ENCODE data around the gene KIT.
"Not testable (repeated sequence)": the region's sequence is repeated elsewhere in the genome, so short reads cannot be mapped to it uniquely, and the experiment has no call there.

KIT gene

DNA sequence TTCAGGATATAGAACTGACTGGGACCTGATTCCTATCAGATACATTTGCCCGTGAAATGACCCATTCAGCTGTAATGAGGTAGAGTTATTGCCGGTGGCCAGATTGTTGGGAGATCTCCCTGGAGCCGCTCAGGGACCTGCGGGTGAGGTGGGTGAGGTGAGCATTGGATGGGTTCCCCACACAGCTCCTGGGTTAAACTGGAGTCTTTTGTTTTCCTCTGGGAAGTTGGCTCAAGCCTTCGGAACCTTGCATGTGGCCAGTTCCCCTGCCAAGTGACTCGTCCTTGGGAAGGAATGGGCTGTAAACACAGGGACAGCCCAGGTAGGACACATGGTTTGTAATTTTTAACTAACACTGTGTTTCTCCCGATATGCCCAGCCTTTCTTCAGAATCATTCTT is 31.6 kb upstream of the KIT start:
- no peak overlapping the region for H3K4me3 ChIP-seq (ENCODE audit: low read depth, low read length)
- no peaks in the 10 kb centered on the region for H3K79me2 ChIP-seq
- H3K9me3 ChIP-seq (ENCODE audit: control insufficient read depth, low read length): no peaks in the 10 kb centered on the region
- no peaks in the 10 kb centered on the region for H3K36me3 ChIP-seq (ENCODE audit: control insufficient read depth, insufficient read depth, low read length)
- no peaks in the 10 kb centered on the region for H3K4me1 ChIP-seq
- no peaks in the 10 kb centered on the region for H3K27me3 ChIP-seq (ENCODE audit: control insufficient read depth, insufficient read depth, low read length)
- no peak overlapping the region for H2AFZ ChIP-seq
- H3K4me2 ChIP-seq (ENCODE audit: low read length): no peak overlapping the region
- TF ChIP-seq, protein P1, sequence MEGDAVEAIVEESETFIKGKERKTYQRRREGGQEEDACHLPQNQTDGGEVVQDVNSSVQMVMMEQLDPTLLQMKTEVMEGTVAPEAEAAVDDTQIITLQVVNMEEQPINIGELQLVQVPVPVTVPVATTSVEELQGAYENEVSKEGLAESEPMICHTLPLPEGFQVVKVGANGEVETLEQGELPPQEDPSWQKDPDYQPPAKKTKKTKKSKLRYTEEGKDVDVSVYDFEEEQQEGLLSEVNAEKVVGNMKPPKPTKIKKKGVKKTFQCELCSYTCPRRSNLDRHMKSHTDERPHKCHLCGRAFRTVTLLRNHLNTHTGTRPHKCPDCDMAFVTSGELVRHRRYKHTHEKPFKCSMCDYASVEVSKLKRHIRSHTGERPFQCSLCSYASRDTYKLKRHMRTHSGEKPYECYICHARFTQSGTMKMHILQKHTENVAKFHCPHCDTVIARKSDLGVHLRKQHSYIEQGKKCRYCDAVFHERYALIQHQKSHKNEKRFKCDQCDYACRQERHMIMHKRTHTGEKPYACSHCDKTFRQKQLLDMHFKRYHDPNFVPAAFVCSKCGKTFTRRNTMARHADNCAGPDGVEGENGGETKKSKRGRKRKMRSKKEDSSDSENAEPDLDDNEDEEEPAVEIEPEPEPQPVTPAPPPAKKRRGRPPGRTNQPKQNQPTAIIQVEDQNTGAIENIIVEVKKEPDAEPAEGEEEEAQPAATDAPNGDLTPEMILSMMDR (IDR thresholded peaks at IDR 0.05): no peak
- H3K27ac ChIP-seq: no peak overlapping the region
- no peak overlapping the region for H3K9ac ChIP-seq

DNA sequence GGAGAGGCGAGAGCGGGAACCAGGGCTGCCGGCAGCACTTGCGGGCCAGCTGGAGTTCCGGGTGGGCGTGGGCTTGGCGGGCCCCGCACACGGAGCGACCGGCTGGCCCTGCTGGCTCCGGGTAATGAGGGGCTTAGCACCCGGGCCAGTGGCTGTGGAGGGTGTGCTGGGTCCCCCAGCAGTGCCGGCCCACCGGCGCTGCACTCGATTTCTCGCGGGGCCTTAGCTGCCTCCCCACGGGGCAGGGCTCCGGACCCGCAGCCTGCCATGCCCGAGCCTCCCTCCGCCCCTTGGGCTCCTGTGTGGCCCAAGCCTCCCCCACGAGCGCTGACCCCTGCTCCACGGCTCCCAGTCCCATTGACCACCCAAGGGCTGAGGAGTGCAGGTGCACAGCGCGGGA is 25.2 kb upstream of the KIT start:
- TF ChIP-seq, protein P1 (IDR thresholded peaks at IDR 0.05): no peak
- no peak overlapping the region for H2AFZ ChIP-seq
- H3K36me3 ChIP-seq (ENCODE audit: control insufficient read depth, insufficient read depth, low read length): no peaks in the 10 kb centered on the region
- no peaks in the 10 kb centered on the region for H3K4me1 ChIP-seq
- H3K79me2 ChIP-seq: no peaks in the 10 kb centered on the region
- H3K27me3 ChIP-seq (ENCODE audit: control insufficient read depth, insufficient read depth, low read length): no peaks in the 10 kb centered on the region
- no peak overlapping the region for H3K4me3 ChIP-seq (ENCODE audit: low read depth, low read length)
- H3K4me2 ChIP-seq (ENCODE audit: low read length): no peak overlapping the region
- no peak overlapping the region for H3K27ac ChIP-seq
- H3K9ac ChIP-seq: no peak overlapping the region
- H3K9me3 ChIP-seq (ENCODE audit: control insufficient read depth, low read length): no peaks in the 10 kb centered on the region

DNA sequence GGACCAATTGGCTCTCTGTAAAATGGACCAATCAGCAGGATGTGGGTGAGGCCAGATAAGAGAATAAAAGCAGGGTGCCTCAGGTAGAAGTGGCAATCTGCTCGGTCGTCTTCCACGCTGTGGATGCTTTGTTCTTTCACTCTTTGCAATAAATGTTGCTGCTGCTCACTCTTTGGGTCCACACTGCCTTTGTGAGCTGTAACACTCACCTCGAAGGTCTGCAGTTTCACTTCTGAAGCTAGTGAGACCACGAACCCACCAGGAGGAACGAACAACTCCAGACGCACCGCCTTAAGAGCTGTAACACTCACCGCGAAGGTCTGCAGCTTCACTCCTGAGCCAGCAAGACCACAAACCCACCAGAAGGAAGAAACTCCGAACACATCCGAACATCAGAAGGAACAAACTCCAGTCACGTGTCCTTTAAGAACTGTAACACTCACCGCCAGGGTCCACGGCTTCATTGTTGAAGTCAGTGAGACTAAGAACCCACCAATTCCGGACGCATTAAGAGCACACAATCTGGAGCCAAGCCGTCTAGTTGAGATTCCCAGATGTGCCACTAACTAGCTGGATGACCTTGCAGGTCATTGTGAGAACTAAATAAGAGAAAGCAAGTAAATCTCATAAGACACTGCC is 24.5 kb upstream of the KIT start:
- H3K27me3 ChIP-seq (ENCODE audit: control insufficient read depth, insufficient read depth, low read length); H2AFZ ChIP-seq; H3K9me3 ChIP-seq (ENCODE audit: control insufficient read depth, low read length); H3K4me3 ChIP-seq (ENCODE audit: low read depth, low read length); H3K4me2 ChIP-seq (ENCODE audit: low read length); H3K79me2 ChIP-seq; H3K27ac ChIP-seq; H3K36me3 ChIP-seq (ENCODE audit: control insufficient read depth, insufficient read depth, low read length); H3K9ac ChIP-seq; H3K4me1 ChIP-seq: not testable (repeated sequence)

DNA sequence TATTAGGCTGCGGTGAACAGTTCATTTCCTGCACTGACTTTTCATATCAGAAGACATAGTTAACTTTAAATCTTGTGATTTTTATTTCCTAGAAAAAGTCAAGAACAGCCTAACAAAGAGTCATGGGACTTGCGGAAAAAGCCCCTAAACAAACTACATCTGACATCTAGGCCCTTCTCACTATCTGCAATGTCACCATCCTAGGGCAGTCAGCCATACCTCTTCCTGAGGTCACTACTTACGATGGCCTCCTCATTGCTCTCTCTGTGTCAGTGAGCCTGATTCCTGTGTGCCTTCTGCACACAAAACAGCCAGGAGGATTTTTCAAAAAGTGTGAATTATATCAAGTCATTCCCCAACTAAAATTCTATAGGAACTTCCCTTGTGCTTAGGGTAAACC is 22.4 kb upstream of the KIT start:
- H3K9me3 ChIP-seq (ENCODE audit: control insufficient read depth, low read length): no peaks in the 10 kb centered on the region
- TF ChIP-seq, protein P1 (IDR thresholded peaks at IDR 0.05): no peak
- H3K4me1 ChIP-seq: no peaks in the 10 kb centered on the region
- no peaks in the 10 kb centered on the region for H3K36me3 ChIP-seq (ENCODE audit: control insufficient read depth, insufficient read depth, low read length)
- H3K79me2 ChIP-seq: no peaks in the 10 kb centered on the region
- no peaks in the 10 kb centered on the region for H3K27me3 ChIP-seq (ENCODE audit: control insufficient read depth, insufficient read depth, low read length)
- H3K4me2 ChIP-seq (ENCODE audit: low read length): no peak overlapping the region
- no peak overlapping the region for H2AFZ ChIP-seq
- no peak overlapping the region for H3K27ac ChIP-seq
- no peak overlapping the region for H3K9ac ChIP-seq
- no peak overlapping the region for H3K4me3 ChIP-seq (ENCODE audit: low read depth, low read length)

GRCh38 chr4:54637325-54637724 is 20.4 kb upstream of the KIT start:
- TF ChIP-seq, protein P1 (IDR thresholded peaks at IDR 0.05): no peak
- Histone ChIP-seq H3K36me3 (ENCODE audit: control insufficient read depth, insufficient read depth, low read length) (no peaks in the 10 kb centered on the region), H3K27me3 (ENCODE audit: control insufficient read depth, insufficient read depth, low read length) (no peaks in the 10 kb centered on the region), H3K27ac (no peak overlapping the region), H3K4me2 (ENCODE audit: low read length) (no peak overlapping the region), H3K4me1 (no peaks in the 10 kb centered on the region), H3K79me2 (no peaks in the 10 kb centered on the region), H3K4me3 (ENCODE audit: low read depth, low read length) (no peak overlapping the region), H2AFZ (no peak overlapping the region), H3K9me3 (ENCODE audit: control insufficient read depth, low read length) (no peaks in the 10 kb centered on the region), H3K9ac (no peak overlapping the region)

- not testable (repeated sequence) for H3K27me3 ChIP-seq (ENCODE audit: control insufficient read depth, insufficient read depth, low read length); H3K9ac ChIP-seq; H3K79me2 ChIP-seq; H3K9me3 ChIP-seq (ENCODE audit: control insufficient read depth, low read length); H3K4me3 ChIP-seq (ENCODE audit: low read depth, low read length); H2AFZ ChIP-seq; H3K27ac ChIP-seq; H3K4me1 ChIP-seq; H3K4me2 ChIP-seq (ENCODE audit: low read length); H3K36me3 ChIP-seq (ENCODE audit: control insufficient read depth, insufficient read depth, low read length)
These were observed 16.7 kb upstream of the KIT start for GRCh38 chr4:54641101-54641500.

Data from parathyroid adenoma (tissue), 2 donors.